ENCODE results near the gene P2RX7. TPM values are rescaled to one million over a fixed set of nuclear protein-coding genes. Genes with fewer than 3 reads are reported as not detected.
"Not testable (repeated sequence)": the region's sequence is repeated elsewhere in the genome, so short reads cannot be mapped to it uniquely, and the experiment has no call there.

Gene P2RX7
- total RNA-seq, 1 donor from 2014 or later = under 0.01 TPM

DNA sequence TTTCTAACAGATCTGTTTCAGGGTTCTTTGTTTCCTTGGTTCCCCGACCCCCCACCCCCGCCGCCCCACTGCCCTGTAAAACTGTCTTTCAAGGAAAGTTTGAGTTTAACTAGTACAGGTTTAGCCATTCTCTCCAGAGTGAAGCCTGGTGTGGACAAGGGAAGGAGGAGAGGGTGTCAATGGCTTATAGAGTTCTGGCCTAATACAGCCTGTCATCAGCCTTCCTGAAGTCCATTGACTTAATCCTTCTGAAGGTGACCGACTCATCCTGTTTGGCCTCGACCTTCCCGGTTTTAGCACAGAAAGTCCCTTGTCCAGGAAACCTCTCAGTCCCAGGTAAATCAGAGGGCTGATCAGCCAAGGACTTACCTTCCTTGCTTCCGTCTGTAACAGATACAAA is 66.3 kb downstream of the P2RX7 start:
- no peak for DNase-seq (ENCODE audit: low read depth)
- H3K27me3 ChIP-seq (ENCODE audit: control insufficient read depth, insufficient read depth, low read length) = no peaks in the 10 kb centered on the region
- no peaks in the 10 kb centered on the region for H3K36me3 ChIP-seq (ENCODE audit: control insufficient read depth, insufficient read depth, low read length)
- TF ChIP-seq, protein P1, sequence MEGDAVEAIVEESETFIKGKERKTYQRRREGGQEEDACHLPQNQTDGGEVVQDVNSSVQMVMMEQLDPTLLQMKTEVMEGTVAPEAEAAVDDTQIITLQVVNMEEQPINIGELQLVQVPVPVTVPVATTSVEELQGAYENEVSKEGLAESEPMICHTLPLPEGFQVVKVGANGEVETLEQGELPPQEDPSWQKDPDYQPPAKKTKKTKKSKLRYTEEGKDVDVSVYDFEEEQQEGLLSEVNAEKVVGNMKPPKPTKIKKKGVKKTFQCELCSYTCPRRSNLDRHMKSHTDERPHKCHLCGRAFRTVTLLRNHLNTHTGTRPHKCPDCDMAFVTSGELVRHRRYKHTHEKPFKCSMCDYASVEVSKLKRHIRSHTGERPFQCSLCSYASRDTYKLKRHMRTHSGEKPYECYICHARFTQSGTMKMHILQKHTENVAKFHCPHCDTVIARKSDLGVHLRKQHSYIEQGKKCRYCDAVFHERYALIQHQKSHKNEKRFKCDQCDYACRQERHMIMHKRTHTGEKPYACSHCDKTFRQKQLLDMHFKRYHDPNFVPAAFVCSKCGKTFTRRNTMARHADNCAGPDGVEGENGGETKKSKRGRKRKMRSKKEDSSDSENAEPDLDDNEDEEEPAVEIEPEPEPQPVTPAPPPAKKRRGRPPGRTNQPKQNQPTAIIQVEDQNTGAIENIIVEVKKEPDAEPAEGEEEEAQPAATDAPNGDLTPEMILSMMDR (IDR thresholded peaks at IDR 0.05; ENCODE audit: insufficient read depth, low read length, severe bottlenecking) = no peak
- no peak overlapping the region for H3K4me3 ChIP-seq (ENCODE audit: low read depth, low read length)
- FAIRE-seq = no peak

DNA sequence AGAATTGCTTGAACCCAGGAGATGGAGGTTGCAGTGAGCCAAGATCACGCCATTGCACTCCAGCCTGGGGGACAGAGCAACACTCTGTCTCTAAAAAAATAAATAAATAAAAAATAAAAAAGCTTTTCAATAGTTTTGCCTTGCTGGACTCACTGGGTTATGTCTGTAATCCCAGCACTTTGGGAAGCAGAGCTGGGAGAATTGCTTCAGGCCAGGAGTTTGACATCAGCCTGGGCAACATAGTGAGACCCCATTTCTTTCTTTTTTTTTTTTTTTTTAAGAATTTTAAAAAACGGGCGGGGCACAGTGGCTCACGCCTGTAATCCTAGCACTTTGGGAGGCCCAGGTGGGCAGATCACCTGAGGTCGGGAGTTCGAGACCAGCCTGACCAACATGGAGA is 68.5 kb downstream of the P2RX7 start:
- H3K4me3 ChIP-seq (ENCODE audit: low read depth, low read length); DNase-seq (ENCODE audit: low read depth); H3K36me3 ChIP-seq (ENCODE audit: control insufficient read depth, insufficient read depth, low read length); FAIRE-seq; H3K27me3 ChIP-seq (ENCODE audit: control insufficient read depth, insufficient read depth, low read length): not testable (repeated sequence)

DNA sequence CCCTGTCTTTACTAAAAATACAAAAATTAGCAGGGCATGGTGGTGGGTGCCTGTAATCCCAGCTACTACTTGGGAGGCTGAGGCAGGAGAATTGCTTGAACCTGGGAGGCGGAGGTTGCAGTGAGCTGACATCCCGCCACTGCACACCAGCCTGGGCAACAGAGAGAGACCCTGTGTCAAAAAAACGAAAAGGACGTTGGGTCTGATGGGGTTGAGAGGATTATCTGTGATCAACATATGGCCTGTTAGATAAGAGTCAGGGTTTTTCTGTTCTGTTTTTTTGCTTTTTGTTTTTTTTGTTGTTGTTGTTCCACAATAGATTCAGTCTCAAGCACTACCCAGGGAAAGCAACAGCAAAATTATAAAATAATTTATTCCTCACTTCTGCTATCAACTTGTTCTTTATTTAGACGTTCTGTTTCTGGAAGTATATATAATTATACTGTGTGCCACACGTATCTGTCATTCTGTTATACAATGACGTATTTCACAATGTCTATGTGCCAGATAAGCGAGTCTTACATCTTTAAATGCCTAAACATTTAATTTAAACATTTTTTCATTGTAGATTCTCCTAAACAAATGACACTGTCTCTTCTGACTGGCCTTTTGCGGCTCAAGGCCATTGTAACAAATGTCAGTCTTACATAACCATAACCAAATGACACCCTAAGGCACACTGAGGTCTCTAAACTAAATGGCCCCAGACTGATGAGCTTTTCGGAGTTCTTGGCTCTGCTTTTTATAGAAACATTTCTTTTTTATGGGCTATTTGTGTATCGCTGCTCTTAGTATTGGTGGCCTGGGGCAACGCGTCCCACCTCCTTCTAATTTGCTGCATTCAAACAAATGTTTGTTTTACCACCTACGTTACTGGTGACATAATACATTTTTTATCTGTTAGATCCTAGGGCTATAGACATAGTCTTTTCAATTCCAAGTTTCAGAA is 70.0 kb downstream of the P2RX7 start:
- FAIRE-seq (no peak), DNase-seq (ENCODE audit: low read depth) (no peak)
- TF ChIP-seq, protein P1 (IDR thresholded peaks at IDR 0.05; ENCODE audit: insufficient read depth, low read length, severe bottlenecking) = no peak
- H3K27me3 ChIP-seq (ENCODE audit: control insufficient read depth, insufficient read depth, low read length) = no peaks in the 10 kb centered on the region
- H3K36me3 ChIP-seq (ENCODE audit: control insufficient read depth, insufficient read depth, low read length) = no peaks in the 10 kb centered on the region
- no peak overlapping the region for H3K4me3 ChIP-seq (ENCODE audit: low read depth, low read length)

DNA sequence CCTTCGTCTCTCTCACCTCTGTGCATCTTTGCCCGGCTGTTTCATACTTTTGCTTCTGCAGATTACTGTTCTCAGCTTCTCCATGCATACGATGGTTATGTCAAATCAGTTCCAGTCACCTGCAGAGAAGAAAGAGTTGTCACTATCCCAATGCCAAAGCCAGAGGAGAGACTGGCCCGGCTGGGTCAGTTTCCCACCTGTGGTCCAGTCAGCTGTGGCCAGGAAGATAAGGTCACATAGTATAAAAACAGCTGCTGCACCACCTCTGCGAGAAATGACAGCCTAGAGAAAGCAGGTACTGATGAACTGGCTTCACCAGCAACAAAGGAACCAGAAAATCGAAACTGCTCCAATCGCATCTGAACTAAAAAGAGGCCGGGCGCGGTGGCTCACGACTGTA is 70.8 kb downstream of the P2RX7 start:
- Histone ChIP-seq H3K36me3 (ENCODE audit: control insufficient read depth, insufficient read depth, low read length) (no peaks in the 10 kb centered on the region), H3K27me3 (ENCODE audit: control insufficient read depth, insufficient read depth, low read length) (no peaks in the 10 kb centered on the region), H3K4me3 (ENCODE audit: low read depth, low read length) (no peak overlapping the region)
- DNase-seq (ENCODE audit: low read depth) (no peak), FAIRE-seq (no peak)
- TF ChIP-seq, protein P1 (IDR thresholded peaks at IDR 0.05; ENCODE audit: insufficient read depth, low read length, severe bottlenecking) = no peak

DNA sequence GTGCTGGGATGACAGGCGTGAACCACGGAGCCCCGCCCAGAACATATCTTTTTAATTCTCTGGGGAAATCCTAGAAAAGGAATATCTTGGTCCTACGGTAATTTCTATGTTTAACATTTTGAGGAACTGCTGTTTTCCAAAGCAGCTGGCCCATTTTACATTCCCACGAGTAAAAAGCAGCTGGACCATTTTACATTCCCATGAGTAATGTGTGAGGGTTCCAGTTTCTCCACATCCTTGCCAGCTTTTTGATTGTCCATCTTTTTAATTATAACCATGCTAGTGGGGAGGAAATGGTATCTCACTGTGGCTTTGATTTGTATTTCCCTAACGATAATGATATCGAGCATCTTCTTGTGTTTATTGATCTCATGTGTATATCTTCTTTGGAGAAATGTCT is 72.8 kb downstream of the P2RX7 start:
- Histone ChIP-seq H3K4me3 (ENCODE audit: low read depth, low read length) (no peak overlapping the region), H3K27me3 (ENCODE audit: control insufficient read depth, insufficient read depth, low read length) (no peaks in the 10 kb centered on the region), H3K36me3 (ENCODE audit: control insufficient read depth, insufficient read depth, low read length) (no peaks in the 10 kb centered on the region)
- DNase-seq (ENCODE audit: low read depth) = no peak
- TF ChIP-seq, protein P1 (IDR thresholded peaks at IDR 0.05; ENCODE audit: insufficient read depth, low read length, severe bottlenecking) = no peak
- FAIRE-seq = no peak

DNA sequence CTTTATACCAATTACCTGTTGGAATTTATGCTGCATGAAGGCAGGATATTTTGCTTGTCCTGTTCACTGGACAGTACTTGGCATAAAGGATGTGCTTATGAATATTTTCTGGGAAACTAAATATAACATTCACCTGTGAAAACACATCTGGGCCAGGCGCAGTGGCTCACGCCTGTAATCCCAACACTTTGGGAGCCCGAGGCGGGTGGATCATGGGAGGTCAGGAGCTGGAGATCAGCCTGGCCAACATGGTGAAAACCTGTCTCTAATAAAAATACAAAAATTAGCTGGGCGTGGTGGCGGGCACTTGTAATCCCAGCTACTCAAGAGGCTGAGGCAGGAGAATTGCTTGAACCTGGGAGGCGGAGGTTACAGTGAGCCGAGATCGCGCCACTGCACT is 75.9 kb downstream of the P2RX7 start:
- not testable (repeated sequence) for H3K4me3 ChIP-seq (ENCODE audit: low read depth, low read length); DNase-seq (ENCODE audit: low read depth); H3K27me3 ChIP-seq (ENCODE audit: control insufficient read depth, insufficient read depth, low read length); H3K36me3 ChIP-seq (ENCODE audit: control insufficient read depth, insufficient read depth, low read length); FAIRE-seq

DNA sequence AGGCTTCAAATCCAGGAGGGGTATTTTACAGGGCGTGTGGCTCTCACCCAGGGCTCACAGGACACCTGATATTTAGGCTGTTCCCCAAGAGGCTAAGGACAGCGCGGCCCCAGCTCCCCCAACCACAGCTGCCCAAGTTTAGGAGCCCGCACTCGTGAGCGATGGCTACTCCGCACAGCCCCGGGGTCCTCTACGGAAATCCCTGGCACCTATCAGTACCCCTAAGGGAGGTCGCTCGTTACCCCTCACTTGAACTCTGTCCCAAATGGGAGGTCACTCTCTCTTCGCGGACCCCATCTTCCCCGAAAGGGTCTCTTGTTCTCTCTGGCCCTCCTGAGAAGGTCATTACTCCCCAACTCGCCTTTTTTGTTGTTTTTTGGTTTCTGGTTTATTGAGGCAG is 76.5 kb downstream of the P2RX7 start:
- DNase-seq (ENCODE audit: low read depth) (no peak), FAIRE-seq (no peak)
- Histone ChIP-seq H3K4me3 (ENCODE audit: low read depth, low read length) (no peak overlapping the region), H3K36me3 (ENCODE audit: control insufficient read depth, insufficient read depth, low read length) (no peaks in the 10 kb centered on the region), H3K27me3 (ENCODE audit: control insufficient read depth, insufficient read depth, low read length) (no peaks in the 10 kb centered on the region)
- TF ChIP-seq, protein P1 (IDR thresholded peaks at IDR 0.05; ENCODE audit: insufficient read depth, low read length, severe bottlenecking) = no peak

Data from bronchial epithelial cell (primary cell).